HG02852 (cell line): ENCODE measurements around the gene HIPK2.

ENCODE experiments used
- ATAC-seq: cut with Tn5 transposase; IDR thresholded peaks from one replicate; pipeline ENCODE4 v1.9.1; 2021; ENCODE audit warnings: mild to moderate bottlenecking, moderate library complexity; ENCODE audit not compliant: unreplicated experiment

HIPK2 gene

GRCh38 chr7:139699640-139700504 lies 77.9 kb downstream of the HIPK2 start:
- no peak for ATAC-seq

DNA sequence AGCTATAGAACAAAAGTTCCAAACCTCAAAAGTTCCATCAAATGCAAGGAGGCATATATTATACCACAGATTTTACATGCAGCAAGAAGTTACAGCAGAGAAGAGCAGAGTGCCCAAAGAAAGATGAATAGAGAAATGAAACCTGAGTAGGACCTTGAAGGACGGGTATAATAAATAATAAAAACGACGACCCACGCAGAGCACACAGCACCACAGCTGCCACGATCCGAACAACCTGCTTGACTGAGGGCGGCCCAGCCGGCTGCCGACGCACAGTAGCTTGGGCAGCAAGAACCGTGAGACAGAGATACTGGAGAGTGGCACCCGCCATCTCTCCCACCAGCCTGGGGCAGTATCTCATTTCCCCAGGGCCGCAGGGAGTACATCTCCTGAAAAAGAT lies 79.0 kb downstream of the HIPK2 start:
- ATAC-seq, result no peak

- ATAC-seq, result no peak
These were observed 79.5 kb downstream of the HIPK2 start for GRCh38 chr7:139698278-139698677.

DNA sequence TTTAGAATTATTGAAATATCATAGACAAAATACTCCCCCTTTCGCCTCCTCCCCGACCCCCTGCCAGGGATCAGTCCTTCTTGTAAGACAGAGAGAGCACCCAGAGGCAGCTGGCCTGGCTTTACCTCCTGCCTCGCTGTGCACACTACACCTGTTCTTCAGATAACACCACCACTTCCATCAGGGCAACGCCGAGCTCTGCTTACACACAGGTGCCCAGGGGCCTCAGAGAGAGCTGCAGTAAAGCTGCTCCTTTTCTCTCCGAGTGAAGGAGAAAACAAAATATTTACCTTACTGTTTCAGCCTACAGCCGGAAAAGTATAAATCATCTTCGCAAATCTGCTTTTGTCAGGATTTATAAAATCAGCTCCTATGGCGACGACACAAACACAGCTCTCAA lies 80.7 kb downstream of the HIPK2 start:
- ATAC-seq, result no peak

- ATAC-seq, result peak; percentile 63
These were observed 81.2 kb downstream of the HIPK2 start for GRCh38 chr7:139696552-139696951.

DNA sequence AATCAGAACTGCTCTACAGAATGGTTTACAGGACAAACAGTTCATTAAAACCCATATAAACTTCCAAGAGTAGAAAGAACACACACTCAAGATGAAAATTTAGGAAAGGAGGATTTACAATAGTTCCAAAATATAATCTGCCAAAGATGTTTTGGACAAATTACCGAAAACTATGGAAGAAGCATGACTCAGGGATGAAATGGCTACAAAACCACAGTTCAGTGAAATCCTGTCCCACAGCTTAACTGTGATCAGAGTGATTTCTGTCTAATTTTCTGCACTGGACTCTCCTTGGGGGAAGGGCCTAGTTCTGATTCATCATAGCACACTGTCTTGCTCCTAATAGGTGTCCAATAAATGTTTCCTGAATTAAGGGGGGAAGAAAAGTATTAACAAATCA lies 82.2 kb downstream of the HIPK2 start:
- ATAC-seq, result no peak

DNA sequence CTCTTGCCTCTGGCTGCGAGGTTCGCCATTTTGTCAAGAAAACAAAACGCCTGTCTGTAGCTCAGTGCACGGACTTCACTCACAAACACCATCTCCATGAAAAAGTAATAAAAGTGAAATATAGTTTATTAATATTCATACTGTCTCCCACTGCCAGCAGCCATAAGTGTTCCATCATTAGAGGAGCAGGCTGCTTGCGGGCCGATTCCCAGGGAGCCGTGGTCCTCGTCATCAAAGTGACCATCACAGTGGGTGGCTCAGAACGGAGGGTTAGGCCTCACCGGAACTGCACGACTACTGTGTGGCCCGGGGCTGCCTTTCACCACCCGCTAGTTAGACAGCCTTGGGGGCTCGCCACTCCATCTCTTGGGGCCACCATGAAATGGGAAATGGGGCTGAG lies 82.7 kb downstream of the HIPK2 start:
- ATAC-seq, result no peak

DNA sequence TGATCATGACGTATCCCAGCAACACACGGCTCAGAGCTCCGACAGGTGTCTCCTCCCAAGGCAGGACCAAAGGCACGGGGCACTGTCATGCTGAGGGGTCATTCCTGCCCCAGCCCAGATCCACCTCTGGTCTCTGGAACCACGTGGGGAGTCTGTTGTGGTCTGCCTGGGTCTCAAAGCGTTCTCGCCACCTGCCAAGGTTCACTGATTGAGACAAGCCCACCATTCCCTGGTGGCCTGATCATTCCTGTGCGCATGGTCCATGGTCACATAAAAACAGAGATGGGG lies 83.5 kb downstream of the HIPK2 start:
- ATAC-seq, result no peak

DNA sequence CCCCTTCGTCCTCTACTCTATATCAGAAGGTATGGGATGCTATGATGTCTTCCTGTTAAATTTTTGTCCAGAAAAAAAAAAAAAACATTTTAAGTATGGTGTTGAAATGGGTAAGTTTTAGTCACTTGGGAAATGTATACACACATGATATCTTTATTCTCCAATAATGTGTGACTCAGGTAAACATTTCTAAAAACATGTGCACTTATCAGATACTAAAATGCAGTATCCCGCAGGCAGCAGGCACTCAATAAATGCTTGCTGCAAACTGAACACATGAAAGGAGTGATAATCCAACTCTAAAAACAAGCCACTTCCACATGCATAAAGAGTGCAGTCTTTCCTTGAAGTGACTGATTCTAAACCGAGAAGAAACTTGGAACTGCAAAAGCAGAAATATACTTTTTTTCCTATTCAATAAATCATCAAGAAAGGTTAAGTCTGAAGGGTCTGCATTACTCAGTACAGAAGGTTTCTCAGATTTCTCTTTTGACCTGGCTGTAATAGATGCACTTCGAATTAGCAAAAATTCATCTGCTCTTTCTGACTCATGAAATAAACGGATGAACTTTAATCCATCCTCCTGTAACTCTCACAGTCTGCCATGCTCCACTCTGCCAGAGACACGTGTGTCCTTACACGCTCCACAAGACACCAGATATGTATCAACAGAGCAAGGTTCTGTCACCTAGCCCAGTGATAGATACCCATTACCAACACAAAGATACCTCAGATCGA lies 84.0 kb downstream of the HIPK2 start:
- ATAC-seq, result no peak

DNA sequence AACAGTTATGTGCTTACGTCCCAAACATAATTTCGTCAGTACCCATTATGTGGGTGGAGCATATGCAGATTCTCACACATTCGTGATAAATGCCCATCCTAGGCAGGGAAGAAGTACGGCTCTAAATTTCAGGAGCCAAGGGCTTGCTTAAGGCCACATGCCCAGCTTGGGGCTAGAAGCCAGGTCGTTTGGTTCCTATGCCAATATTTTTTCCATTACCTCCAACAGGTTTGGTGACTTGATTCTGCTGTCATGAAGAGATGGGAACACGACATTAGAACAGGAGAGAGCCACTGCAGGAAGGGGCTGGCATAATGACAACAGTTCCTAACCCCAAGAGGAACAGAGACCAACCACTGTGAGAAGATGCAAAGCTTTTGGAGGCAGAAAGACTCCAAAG lies 85.1 kb downstream of the HIPK2 start:
- no peak for ATAC-seq

DNA sequence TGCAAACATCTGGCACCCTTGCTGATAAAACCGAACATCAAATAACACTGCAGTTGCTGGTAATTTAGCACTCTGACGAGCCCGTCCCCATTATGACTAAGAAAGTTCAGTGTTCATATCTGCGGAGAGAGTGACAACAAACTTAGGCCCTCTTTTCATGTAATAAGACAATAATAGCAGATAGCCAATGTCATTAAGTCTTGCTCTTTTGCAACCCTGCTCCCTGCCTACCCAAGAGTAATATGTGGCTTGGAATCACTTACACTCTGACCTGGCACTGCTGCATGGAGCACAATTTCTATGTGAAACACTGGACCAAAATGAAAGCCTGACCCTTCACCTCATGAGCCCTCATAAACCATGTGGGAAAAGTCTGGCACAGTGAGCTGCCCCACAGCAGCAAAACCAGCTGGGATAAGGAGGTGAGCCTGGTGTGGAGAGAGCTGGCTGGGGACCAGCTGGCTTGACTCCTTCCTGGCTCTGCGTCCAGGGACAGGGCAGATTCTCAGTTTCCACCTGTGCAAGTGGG lies 86.5 kb downstream of the HIPK2 start:
- ATAC-seq, result no peak

- no peak for ATAC-seq
These were observed 89.7 kb downstream of the HIPK2 start for GRCh38 chr7:139687980-139688632.

DNA sequence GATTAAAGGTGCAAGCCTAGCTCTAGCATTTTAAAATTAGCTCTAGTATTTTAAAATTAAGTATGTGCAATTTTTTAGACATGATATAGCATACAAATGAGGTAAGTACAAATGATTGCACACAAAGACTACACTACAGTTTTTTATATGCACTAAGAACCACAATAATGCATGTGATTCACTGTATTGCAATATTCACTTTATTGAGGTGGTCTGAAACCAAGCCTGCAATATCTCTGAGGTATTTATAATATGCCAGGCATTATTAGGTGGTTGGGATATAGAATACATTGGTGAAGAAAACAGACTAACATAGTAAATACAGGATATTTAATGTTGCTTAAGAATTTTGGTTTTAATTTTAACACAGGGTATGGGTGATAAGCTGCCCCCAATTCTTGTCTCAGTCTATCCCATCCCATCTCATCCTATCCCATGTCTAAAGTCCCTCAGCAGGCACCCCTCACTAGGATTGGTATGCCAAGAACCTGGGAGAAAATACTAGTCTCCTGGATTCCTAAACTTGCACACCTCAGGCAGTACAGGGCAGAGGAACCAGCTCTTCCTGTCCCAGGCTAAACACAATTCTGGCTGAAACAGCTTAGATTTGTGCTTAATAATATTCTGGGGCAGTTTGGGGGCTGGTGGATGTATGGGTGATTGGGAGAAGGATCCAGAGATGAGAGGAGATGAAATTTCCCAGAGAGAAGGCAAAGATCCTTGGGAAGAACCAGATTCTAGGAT lies 90.4 kb downstream of the HIPK2 start:
- no peak for ATAC-seq

DNA sequence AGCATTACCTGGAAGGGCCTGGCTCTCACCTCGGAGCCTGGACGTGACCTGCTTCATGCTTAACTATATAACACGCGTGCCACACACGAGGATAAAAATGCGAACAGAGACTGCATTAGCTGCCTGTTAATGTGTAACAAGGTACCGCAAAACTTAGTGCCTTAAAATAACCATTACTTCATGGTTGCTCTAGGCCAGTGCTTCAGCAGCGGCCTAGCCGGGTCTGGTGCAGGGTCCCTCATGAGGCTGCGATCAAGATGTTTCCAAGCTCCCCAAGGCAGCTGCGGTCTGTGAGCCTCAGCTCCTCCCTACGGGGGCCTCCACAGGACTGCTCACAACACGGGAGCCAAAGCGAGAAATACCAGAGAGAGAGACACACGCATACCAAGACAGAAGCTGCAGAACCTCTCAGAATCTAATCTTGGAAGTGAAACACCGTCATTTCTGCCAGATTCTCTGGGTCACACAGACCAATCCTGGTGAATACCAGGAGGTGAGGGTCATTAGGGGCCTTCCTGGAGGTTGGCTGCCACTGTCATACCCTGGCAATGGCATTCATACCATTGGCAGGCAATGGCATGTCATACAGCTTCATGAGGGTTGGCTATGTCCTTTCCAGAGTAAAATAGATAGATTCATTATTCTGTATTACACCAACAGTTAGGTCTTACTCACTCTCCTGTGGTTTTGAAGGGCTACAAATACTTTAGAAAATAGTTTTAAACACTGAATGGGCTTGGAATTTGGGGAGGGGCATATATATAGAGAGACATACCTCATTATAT lies 94.5 kb downstream of the HIPK2 start:
- peak; percentile 58 for ATAC-seq

- ATAC-seq, result peak; percentile 41
These were observed 95.4 kb downstream of the HIPK2 start for GRCh38 chr7:139682136-139683013.

GRCh38 chr7:139681812-139682135 lies 96.0 kb downstream of the HIPK2 start:
- ATAC-seq, result no peak

DNA sequence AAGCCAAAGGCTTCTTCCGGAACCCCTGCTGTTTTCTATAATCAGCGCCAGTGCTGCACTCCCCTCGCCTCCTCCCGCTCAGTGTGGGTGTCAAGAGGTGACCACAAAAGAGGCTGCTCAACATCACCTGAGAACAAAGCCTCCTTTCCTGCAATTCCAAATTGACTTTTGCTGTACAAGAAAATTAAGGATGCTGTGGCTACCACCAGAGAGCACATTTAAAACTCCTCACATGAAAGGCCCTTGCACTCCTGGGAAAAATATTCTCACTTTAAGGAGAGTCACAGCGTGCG lies 96.4 kb downstream of the HIPK2 start:
- no peak for ATAC-seq

- peak; percentile 34 for ATAC-seq
These were observed 96.9 kb downstream of the HIPK2 start for GRCh38 chr7:139680676-139681462.
